Astrocyte (in vitro differentiated cells and primary cell): Measurements from ENCODE around the gene VPS8. TPM values are rescaled to one million over a fixed set of nuclear protein-coding genes. Genes with fewer than 3 reads are reported as not detected.

Experiments
- DNase-seq: peaks from one replicate; pipeline ENCODE4 v3.0.0-alpha.2; 2010; ENCODE audit warnings: low read depth
- FAIRE-seq: peaks from 2 replicates; lab custom pipeline; 2011; peaks lifted over from hg19 to GRCh38; lab: Jason Lieb, UNC
- H2AFZ ChIP-seq: 2 replicates; pipeline ENCODE4 v1.6.0; 2012; ENCODE audit warnings: low read depth, low read length, inconsistent platforms
- H3K27ac ChIP-seq: 2 replicates; pipeline ENCODE4 v1.5.1; 2011; ENCODE audit warnings: low read depth, low read length, inconsistent platforms
- H3K27me3 ChIP-seq: 2 replicates; pipeline ENCODE4 v1.6.0; 2011; ENCODE audit warnings: low read length, inconsistent platforms; ENCODE audit not compliant: insufficient read depth
- H3K36me3 ChIP-seq: 2 replicates; pipeline ENCODE4 v1.5.1; 2011; ENCODE audit warnings: low read length, inconsistent platforms; ENCODE audit not compliant: insufficient read depth
- H3K4me1 ChIP-seq: 2 replicates; pipeline ENCODE4 v1.5.1; 2011; ENCODE audit warnings: low read length, inconsistent platforms; ENCODE audit not compliant: insufficient read depth
- H3K4me2 ChIP-seq: 2 replicates; pipeline ENCODE4 v1.6.0; 2012; ENCODE audit warnings: low read length, inconsistent platforms
- H3K4me3 ChIP-seq: 2 replicates; pipeline ENCODE4 v1.5.1; 2011; ENCODE audit warnings: low read depth, mild to moderate bottlenecking, low read length, inconsistent platforms; ENCODE audit not compliant: insufficient read depth
- H3K79me2 ChIP-seq: 2 replicates; pipeline ENCODE4 v1.6.0; 2012; ENCODE audit warnings: mild to moderate bottlenecking, low read length, inconsistent platforms; ENCODE audit not compliant: insufficient read depth
- H3K9ac ChIP-seq: 2 replicates; pipeline ENCODE4 v1.6.0; 2012; ENCODE audit warnings: mild to moderate bottlenecking, low read length, inconsistent platforms
- H3K9me3 ChIP-seq: 2 replicates; pipeline ENCODE4 v1.5.1; 2012; ENCODE audit warnings: low read depth, mild to moderate bottlenecking, low read length, inconsistent platforms; ENCODE audit not compliant: insufficient read depth
- H4K20me1 ChIP-seq: 2 replicates; pipeline ENCODE4 v1.6.0; 2012; ENCODE audit warnings: low read length, inconsistent platforms; ENCODE audit not compliant: insufficient read depth
- H3K27ac Mint-ChIP-seq: one replicate; pipeline ENCODE4 v1.8.0; 2021; ENCODE audit warnings: mild to moderate bottlenecking, mixed read lengths; ENCODE audit not compliant: unreplicated experiment
- H3K27me3 Mint-ChIP-seq: one replicate; pipeline ENCODE4 v1.8.0; 2021; ENCODE audit warnings: low read depth, mixed read lengths; ENCODE audit not compliant: unreplicated experiment
- H3K36me3 Mint-ChIP-seq: one replicate; pipeline ENCODE4 v1.8.0; 2021; ENCODE audit warnings: low read depth, mixed read lengths; ENCODE audit not compliant: unreplicated experiment
- H3K4me1 Mint-ChIP-seq: one replicate; pipeline ENCODE4 v1.8.0; 2021; ENCODE audit warnings: low read depth, mixed read lengths; ENCODE audit not compliant: unreplicated experiment
- H3K4me3 Mint-ChIP-seq: one replicate; pipeline ENCODE4 v1.8.0; 2021; ENCODE audit warnings: mild to moderate bottlenecking, moderate library complexity, mixed read lengths; ENCODE audit not compliant: unreplicated experiment
- H3K9me3 Mint-ChIP-seq: one replicate; pipeline ENCODE4 v1.8.0; 2021; ENCODE audit warnings: mild to moderate bottlenecking, mixed read lengths; ENCODE audit not compliant: unreplicated experiment
- EZH2 ChIP-seq: IDR thresholded peaks from 2 replicates; pipeline ENCODE4 v1.6.1; 2012; ENCODE audit warnings: mild to moderate bottlenecking, low read length, inconsistent platforms; ENCODE audit not compliant: insufficient read depth
- total RNA-seq: library from RNA; stranded (reverse); gene quantifications from 2 replicates; pipeline ENCODE4 v1.2.1, GENCODE V29; 2021
- TF ChIP-seq, protein P1 (sequence below): IDR thresholded peaks from 2 replicates; pipeline ENCODE4 v1.5.1; 2011; ENCODE audit warnings: low read depth, mild to moderate bottlenecking, inconsistent platforms, low read length, moderate library complexity; ENCODE audit not compliant: insufficient read depth

The VPS8 gene
- total RNA-seq, 1 donor from 2014 or later, result 40.7 TPM

DNA sequence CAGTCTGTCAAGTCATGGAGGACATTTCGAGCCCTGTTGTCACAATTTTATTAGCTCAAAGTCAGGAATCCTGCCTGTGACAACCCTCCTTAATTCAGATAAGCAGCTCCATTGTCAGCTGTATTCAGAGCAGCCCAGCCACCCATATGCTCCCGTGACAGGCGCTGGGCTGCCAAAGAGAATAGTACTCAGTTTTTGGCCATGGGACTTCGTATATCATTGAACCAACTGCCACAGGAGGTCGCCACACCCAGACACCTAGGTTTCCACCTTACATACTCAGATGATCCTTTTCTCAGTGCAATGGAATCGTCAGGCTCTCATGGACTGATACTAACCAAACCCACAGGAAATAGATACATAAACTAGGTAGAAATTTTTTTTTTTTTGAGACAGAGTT lies 240.7 kb downstream of the VPS8 start:
- Histone ChIP-seq H3K9me3 (no peaks in the 10 kb centered on the region), H2AFZ (no peak overlapping the region), H3K27ac (no peak overlapping the region), H3K4me1 (no peaks in the 10 kb centered on the region), H4K20me1 (no peaks in the 10 kb centered on the region), H3K27me3 (no peaks in the 10 kb centered on the region), H3K4me3 (no peak overlapping the region), H3K4me2 (no peak overlapping the region), H3K36me3 (peaks cover 4% of the 10 kb centered on the region), H3K9ac (no peak overlapping the region), H3K79me2 (no peaks in the 10 kb centered on the region)
- Mint-ChIP-seq H3K9me3 (peaks cover 8% of the 10 kb centered on the region), H3K27me3 (no peaks in the 10 kb centered on the region), H3K4me3 (no peak overlapping the region), H3K36me3 (peaks cover 57% of the 10 kb centered on the region), H3K27ac (no peak overlapping the region), H3K4me1 (no peaks in the 10 kb centered on the region)
- TF ChIP-seq EZH2, result no peak
- TF ChIP-seq, protein P1, sequence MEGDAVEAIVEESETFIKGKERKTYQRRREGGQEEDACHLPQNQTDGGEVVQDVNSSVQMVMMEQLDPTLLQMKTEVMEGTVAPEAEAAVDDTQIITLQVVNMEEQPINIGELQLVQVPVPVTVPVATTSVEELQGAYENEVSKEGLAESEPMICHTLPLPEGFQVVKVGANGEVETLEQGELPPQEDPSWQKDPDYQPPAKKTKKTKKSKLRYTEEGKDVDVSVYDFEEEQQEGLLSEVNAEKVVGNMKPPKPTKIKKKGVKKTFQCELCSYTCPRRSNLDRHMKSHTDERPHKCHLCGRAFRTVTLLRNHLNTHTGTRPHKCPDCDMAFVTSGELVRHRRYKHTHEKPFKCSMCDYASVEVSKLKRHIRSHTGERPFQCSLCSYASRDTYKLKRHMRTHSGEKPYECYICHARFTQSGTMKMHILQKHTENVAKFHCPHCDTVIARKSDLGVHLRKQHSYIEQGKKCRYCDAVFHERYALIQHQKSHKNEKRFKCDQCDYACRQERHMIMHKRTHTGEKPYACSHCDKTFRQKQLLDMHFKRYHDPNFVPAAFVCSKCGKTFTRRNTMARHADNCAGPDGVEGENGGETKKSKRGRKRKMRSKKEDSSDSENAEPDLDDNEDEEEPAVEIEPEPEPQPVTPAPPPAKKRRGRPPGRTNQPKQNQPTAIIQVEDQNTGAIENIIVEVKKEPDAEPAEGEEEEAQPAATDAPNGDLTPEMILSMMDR, result no peak
- no peak for FAIRE-seq
- DNase-seq, result no peak

DNA sequence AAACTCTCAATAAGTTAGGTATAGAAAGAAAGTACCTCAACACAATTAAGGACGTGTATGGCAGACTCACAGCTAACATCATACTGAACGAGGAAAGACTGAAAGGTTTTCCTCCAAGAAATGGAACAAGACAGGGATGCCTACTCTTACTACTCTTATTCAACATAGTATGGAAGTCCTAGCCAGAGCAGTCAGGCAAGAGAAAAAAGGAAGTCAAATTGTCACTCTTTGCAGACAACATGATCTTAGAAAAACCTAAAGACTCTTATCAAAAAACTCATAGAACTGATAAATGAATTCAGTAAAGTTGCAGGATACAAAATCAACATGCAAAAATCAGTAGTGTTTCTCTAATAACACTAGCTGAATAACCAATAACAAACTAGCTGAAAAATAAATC lies 244.9 kb downstream of the VPS8 start:
- TF ChIP-seq EZH2, result no peak
- FAIRE-seq (no peak), DNase-seq (no peak)
- Histone ChIP-seq H3K9me3 (no peaks in the 10 kb centered on the region), H2AFZ (no peak overlapping the region), H3K36me3 (peaks cover 4% of the 10 kb centered on the region), H3K27ac (no peak overlapping the region), H3K4me2 (no peak overlapping the region), H3K27me3 (no peaks in the 10 kb centered on the region), H3K79me2 (no peaks in the 10 kb centered on the region), H4K20me1 (no peaks in the 10 kb centered on the region), H3K4me1 (no peaks in the 10 kb centered on the region), H3K9ac (no peak overlapping the region), H3K4me3 (no peak overlapping the region)
- H3K4me3 Mint-ChIP-seq, result no peak overlapping the region
- H3K4me1 Mint-ChIP-seq, result no peaks in the 10 kb centered on the region
- no peak overlapping the region for H3K27ac Mint-ChIP-seq
- no peaks in the 10 kb centered on the region for H3K27me3 Mint-ChIP-seq
- peaks cover 38% of the 10 kb centered on the region for H3K36me3 Mint-ChIP-seq
- H3K9me3 Mint-ChIP-seq, result peaks cover 21% of the 10 kb centered on the region

DNA sequence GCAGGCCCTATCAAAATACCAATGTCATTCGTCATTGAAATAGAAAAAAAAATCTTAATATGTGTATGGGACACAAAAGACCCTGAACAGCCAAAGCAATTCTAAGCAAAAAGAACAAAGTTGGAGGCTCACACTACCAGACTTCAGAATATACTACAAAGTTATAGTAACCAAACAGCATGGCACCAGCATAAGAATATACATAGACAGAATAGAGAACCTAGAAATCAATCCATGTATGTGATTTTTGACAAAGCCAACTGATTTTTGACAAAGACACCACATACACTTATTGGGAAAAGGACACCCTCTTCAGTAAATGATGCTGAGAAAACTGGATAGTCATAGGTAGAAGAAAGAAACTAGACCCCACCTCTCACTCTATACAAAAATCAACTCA lies 245.9 kb downstream of the VPS8 start:
- FAIRE-seq (no peak), DNase-seq (no peak)
- peaks cover 21% of the 10 kb centered on the region for H3K9me3 Mint-ChIP-seq
- Histone ChIP-seq H3K9me3 (no peaks in the 10 kb centered on the region), H3K4me2 (no peak overlapping the region), H3K4me3 (no peak overlapping the region), H3K36me3 (no peaks in the 10 kb centered on the region), H2AFZ (no peak overlapping the region), H3K9ac (no peak overlapping the region), H3K27me3 (no peaks in the 10 kb centered on the region), H4K20me1 (no peaks in the 10 kb centered on the region), H3K27ac (no peak overlapping the region), H3K4me1 (no peaks in the 10 kb centered on the region), H3K79me2 (no peaks in the 10 kb centered on the region)
- no peaks in the 10 kb centered on the region for H3K4me1 Mint-ChIP-seq
- TF ChIP-seq, protein P1, result no peak
- no peak for TF ChIP-seq EZH2
- no peaks in the 10 kb centered on the region for H3K27me3 Mint-ChIP-seq
- H3K4me3 Mint-ChIP-seq, result no peak overlapping the region
- H3K36me3 Mint-ChIP-seq, result peaks cover 30% of the 10 kb centered on the region
- no peak overlapping the region for H3K27ac Mint-ChIP-seq
